ENCODE measurements around the gene NRIP3.

GRCh38 chr11:8967184-8967583 is 36.6 kb downstream of the NRIP3 start:
- TF ChIP-seq MAX (IDR thresholded peaks at IDR 0.05) (no peak), ZNF292 (CRISPR knock-in tag; IDR thresholded peaks at IDR 0.05; ENCODE audit: borderline replicate concordance, low read depth) (no peak), SETDB1 (CRISPR knock-in tag; IDR thresholded peaks at IDR 0.05; ENCODE audit: borderline replicate concordance) (no peak), RFX5 (IDR thresholded peaks at IDR 0.05; ENCODE audit: low read depth, low read length) (no peak), XRCC5 (optimal IDR thresholded peaks at IDR 0.05; ENCODE audit: low read length) (no peak), FOSL1 (CRISPR knock-in tag; IDR thresholded peaks at IDR 0.05; ENCODE audit: borderline replicate concordance) (no peak), POLR2G (IDR thresholded peaks at IDR 0.05; ENCODE audit: low read depth, low read length) (no peak), POLR2AphosphoS5 (IDR thresholded peaks at IDR 0.05; ENCODE audit: low read depth, low read length) (no peak), ZNF30 (CRISPR knock-in tag; IDR thresholded peaks at IDR 0.05) (no peak)
- TF ChIP-seq, protein P1, sequence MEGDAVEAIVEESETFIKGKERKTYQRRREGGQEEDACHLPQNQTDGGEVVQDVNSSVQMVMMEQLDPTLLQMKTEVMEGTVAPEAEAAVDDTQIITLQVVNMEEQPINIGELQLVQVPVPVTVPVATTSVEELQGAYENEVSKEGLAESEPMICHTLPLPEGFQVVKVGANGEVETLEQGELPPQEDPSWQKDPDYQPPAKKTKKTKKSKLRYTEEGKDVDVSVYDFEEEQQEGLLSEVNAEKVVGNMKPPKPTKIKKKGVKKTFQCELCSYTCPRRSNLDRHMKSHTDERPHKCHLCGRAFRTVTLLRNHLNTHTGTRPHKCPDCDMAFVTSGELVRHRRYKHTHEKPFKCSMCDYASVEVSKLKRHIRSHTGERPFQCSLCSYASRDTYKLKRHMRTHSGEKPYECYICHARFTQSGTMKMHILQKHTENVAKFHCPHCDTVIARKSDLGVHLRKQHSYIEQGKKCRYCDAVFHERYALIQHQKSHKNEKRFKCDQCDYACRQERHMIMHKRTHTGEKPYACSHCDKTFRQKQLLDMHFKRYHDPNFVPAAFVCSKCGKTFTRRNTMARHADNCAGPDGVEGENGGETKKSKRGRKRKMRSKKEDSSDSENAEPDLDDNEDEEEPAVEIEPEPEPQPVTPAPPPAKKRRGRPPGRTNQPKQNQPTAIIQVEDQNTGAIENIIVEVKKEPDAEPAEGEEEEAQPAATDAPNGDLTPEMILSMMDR (CRISPR knock-in tag; IDR thresholded peaks at IDR 0.05), result no peak
- TF ChIP-seq, protein P2, sequence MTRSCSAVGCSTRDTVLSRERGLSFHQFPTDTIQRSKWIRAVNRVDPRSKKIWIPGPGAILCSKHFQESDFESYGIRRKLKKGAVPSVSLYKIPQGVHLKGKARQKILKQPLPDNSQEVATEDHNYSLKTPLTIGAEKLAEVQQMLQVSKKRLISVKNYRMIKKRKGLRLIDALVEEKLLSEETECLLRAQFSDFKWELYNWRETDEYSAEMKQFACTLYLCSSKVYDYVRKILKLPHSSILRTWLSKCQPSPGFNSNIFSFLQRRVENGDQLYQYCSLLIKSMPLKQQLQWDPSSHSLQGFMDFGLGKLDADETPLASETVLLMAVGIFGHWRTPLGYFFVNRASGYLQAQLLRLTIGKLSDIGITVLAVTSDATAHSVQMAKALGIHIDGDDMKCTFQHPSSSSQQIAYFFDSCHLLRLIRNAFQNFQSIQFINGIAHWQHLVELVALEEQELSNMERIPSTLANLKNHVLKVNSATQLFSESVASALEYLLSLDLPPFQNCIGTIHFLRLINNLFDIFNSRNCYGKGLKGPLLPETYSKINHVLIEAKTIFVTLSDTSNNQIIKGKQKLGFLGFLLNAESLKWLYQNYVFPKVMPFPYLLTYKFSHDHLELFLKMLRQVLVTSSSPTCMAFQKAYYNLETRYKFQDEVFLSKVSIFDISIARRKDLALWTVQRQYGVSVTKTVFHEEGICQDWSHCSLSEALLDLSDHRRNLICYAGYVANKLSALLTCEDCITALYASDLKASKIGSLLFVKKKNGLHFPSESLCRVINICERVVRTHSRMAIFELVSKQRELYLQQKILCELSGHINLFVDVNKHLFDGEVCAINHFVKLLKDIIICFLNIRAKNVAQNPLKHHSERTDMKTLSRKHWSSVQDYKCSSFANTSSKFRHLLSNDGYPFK (CRISPR knock-in tag; IDR thresholded peaks at IDR 0.05; ENCODE audit: borderline replicate concordance), result no peak
- TF ChIP-seq, protein P3, sequence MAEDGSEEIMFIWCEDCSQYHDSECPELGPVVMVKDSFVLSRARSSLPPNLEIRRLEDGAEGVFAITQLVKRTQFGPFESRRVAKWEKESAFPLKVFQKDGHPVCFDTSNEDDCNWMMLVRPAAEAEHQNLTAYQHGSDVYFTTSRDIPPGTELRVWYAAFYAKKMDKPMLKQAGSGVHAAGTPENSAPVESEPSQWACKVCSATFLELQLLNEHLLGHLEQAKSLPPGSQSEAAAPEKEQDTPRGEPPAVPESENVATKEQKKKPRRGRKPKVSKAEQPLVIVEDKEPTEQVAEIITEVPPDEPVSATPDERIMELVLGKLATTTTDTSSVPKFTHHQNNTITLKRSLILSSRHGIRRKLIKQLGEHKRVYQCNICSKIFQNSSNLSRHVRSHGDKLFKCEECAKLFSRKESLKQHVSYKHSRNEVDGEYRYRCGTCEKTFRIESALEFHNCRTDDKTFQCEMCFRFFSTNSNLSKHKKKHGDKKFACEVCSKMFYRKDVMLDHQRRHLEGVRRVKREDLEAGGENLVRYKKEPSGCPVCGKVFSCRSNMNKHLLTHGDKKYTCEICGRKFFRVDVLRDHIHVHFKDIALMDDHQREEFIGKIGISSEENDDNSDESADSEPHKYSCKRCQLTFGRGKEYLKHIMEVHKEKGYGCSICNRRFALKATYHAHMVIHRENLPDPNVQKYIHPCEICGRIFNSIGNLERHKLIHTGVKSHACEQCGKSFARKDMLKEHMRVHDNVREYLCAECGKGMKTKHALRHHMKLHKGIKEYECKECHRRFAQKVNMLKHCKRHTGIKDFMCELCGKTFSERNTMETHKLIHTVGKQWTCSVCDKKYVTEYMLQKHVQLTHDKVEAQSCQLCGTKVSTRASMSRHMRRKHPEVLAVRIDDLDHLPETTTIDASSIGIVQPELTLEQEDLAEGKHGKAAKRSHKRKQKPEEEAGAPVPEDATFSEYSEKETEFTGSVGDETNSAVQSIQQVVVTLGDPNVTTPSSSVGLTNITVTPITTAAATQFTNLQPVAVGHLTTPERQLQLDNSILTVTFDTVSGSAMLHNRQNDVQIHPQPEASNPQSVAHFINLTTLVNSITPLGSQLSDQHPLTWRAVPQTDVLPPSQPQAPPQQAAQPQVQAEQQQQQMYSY (CRISPR knock-in tag; IDR thresholded peaks at IDR 0.05), result no peak
